GM06990 (cell line): ENCODE results near the gene SLC25A47.

Experiments
- DNase-seq: peaks from one replicate; pipeline ENCODE4 v3.0.0-alpha.2; 2011; ENCODE audit not compliant: insufficient read length; ENCODE audit errors: extremely low read depth
- H3K27me3 ChIP-seq: replicated peaks from 2 replicates; pipeline ENCODE4 v1.6.0; 2011; ENCODE audit warnings: low read length; ENCODE audit not compliant: control insufficient read depth, insufficient read depth
- H3K36me3 ChIP-seq: 2 replicates; pipeline ENCODE4 v1.5.1; 2011; ENCODE audit warnings: low read length; ENCODE audit not compliant: control insufficient read depth, insufficient read depth
- H3K4me3 ChIP-seq: replicated peaks from 2 replicates; pipeline ENCODE4 v1.5.1; 2011; ENCODE audit warnings: low read depth, mild to moderate bottlenecking, control low read depth, low read length
- CTCF ChIP-seq: IDR thresholded peaks from 2 replicates; pipeline ENCODE4 v1.5.1; 2011; ENCODE audit warnings: low read length, control low read depth, mild to moderate bottlenecking, inconsistent platforms; ENCODE audit not compliant: insufficient read depth, poor library complexity, severe bottlenecking

The SLC25A47 gene

GRCh38 chr14:100303179-100303578 lies 20.0 kb upstream of the SLC25A47 start:
- Histone ChIP-seq H3K4me3 (no peak overlapping the region), H3K27me3 (no peaks in the 10 kb centered on the region), H3K36me3 (no peaks in the 10 kb centered on the region; the same call in 1 of the 2 replicates)
- DNase-seq: no peak
- TF ChIP-seq CTCF: peak; percentile 85

- DNase-seq: no peak
- no peak for TF ChIP-seq CTCF
- Histone ChIP-seq H3K27me3 (no peaks in the 10 kb centered on the region), H3K36me3 (no peaks in the 10 kb centered on the region; the same call in 1 of the 2 replicates), H3K4me3 (no peak overlapping the region)
These were observed 19.2 kb upstream of the SLC25A47 start for GRCh38 chr14:100303925-100304324.

DNA sequence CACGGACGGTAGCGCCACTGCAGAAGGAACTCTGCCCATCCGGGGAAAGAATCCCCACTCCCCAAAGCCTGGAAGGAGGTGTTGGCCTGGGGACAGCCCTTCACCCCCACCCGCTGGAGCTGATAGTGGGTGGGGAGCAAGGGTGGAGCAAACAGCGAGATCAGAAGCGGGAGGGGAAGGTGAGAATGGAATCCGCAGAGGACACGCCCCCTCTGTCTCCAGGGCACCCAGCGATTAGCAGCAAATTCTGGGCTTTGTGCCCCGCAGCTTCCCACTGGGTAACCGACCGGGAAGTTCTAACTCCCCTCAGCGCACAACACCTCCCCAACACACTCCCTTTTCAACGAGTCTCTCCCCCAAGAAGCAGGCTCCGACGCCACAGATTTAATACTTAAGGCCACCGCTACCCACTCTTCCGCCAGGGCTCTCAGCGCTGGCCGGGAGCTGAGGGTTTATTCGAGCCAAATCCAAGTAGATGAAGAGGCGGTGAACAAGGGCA lies 18.3 kb upstream of the SLC25A47 start:
- Histone ChIP-seq H3K36me3 (no peaks in the 10 kb centered on the region; the same call in 1 of the 2 replicates), H3K27me3 (no peaks in the 10 kb centered on the region), H3K4me3 (peak overlapping the region; percentile 73)
- DNase-seq: no peak
- no peak for TF ChIP-seq CTCF

DNA sequence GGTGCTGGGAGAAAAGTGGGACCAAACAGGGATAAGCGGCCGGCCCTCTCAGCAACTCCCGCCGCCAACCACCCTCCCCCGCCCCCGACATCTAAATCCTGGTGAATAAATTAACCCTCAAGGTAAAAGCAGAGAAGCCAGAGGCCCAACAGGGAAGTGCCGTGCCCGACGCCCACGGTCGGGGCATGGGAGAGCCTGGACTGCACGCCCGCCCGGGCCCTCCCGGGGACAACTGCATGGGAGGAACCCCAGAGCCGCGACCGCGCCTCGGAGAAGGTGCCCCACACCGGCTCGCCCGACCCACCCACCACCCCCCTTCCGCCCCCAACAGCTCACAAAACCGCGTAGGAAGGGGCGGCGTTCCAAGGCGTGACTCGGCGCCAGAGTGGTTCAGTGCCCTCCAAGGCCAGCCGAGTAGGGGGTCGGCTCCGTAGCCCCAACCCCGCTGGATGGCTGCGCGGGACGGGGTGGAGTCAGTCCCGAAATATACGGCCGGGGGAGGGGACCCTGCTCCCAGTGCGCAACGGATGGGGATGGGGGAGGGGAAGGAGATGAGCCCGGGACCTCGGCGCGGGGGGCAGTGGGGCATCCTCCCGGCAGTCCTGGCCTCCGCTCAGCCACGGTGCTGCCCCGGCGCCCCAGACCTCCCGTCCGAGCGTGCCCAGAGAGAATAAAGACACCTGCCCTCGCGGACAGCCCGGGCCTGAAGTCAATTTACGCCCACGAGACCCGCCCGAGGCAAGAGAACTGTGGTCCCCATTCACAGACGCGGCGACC lies 17.6 kb upstream of the SLC25A47 start:
- no peaks in the 10 kb centered on the region for H3K27me3 ChIP-seq
- peak; percentile 52 for DNase-seq
- TF ChIP-seq CTCF: no peak
- H3K4me3 ChIP-seq: peak overlapping the region; percentile 73
- no peaks in the 10 kb centered on the region; the same call in 1 of the 2 replicates for H3K36me3 ChIP-seq

DNA sequence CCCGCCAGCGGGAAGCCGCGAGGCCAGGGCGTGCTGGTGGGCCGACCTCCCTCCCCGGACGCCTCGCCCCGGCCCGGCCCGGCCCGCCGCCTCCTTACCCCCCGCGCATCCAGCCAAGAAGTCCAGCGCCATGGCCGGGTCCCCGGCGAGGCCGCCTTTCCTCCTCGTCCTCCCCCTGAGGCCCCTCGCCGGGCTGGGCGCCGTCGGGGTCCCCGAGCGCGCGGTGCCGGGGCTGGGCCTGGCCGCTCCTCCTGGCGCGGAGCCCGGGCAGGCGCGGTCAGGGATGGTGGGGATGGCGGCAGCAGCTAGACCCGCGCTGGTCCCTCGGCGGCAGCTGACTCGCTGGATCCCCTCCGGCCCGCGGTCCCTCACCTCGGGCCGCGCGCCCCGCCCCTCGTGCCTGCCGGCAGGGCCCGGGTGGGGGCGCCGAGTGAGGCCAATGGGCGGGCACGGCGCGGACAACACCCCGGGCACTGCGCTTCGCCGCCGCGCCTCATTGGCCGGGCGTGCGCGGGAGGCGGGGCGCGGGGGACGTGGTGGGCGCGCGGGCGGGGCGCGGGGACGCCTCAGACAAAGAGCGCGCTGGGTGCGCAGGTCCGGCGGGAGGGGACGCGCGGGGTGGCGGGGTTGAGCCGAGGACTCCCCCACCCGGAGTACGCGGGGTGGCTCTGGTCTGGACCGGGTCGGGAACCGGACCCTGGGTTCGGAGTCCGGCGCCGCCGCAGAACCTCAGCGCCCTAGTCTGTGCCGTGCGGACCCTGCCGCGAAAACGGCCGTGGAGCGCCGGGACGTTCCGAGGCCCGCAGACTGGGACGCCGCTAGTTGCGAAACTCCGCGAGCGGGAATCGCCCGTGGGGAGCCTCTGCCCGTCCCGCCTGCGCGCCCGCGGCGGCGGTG lies 16.8 kb upstream of the SLC25A47 start, which contains the start of gene SLC25A29:
TSS of gene SLC25A29 (minus strand) at position 344 of the 897 bp plus-strand sequence. CDS start at position 132, 212 bp downstream.
- DNase-seq: peak; percentile 90
- Histone ChIP-seq H3K27me3 (no peaks in the 10 kb centered on the region; the same call in 1 of the 2 replicates), H3K4me3 (peak within 1 kb of the TSS; percentile 81), H3K36me3 (no peaks in the 10 kb centered on the region; the same call in 1 of the 2 replicates)
- TF ChIP-seq CTCF: no peak
